Sigmoid colon (tissue), 4 donors: ENCODE data around the gene JAKMIP1.

Experiments
- POLR2A ChIP-seq, 2 donors: fragments of 450-650 bp; IDR thresholded peaks; one replicate each; pipeline ENCODE4 v1.6.1; 2016; ENCODE audit warnings: antibody characterized with exemption in 2 of 2, mild to moderate bottlenecking in 2 of 2, moderate library complexity in 2 of 2
- POLR2AphosphoS5 ChIP-seq, 4 donors: sonication (generic); formaldehyde crosslinking; IDR thresholded peaks; one replicate each; pipeline ENCODE4 v1.6.1; 2017; ENCODE audit warnings: antibody characterized with exemption in 4 of 4
- TF ChIP-seq, protein P1 (sequence below), 4 experiments: fragments of 450-650 bp in 3 of 4; fragments of 200-600 bp in 1 of 4; IDR thresholded peaks; one replicate each; pipeline ENCODE4 v1.5.1; 2016 to 2019; ENCODE audit warnings: antibody characterized with exemption in 4 of 4, mild to moderate bottlenecking in 3 of 4, moderate library complexity in 2 of 4

DNA sequence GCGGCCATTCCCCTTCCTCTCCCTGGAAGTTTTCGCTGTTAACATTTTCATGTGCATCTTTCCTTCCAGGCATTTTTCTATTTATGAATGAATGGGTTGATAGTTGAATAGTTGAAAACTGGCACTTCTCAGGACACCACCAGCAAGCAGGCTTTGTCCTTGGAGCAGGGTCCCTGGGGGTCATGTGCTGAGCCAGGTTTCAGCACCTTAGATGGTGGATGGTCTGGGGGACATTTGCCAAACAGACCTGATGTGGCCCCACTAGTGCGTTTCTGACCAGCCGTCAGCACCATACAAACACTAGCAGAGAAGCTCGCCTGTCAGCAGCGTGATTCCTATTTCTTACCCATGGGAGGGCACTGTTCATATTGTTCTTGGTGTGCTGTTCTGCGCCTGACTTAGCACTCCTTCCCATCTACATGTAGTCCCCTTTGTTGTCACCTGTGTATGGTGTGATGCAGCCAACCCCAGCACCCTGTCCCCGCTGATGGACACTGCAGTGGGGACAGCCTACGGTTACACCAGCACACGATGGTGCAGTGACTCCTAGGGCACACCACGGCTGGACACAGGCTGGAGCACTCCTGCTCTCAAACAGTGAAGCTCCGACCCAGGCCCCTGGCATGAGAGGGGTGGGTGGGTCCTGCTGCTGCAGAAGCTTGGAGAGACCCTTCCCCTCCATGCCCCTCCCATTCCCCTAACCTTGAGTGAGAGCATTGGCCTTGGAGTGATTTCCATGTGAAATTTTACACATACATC is 42.1 kb upstream of the JAKMIP1 start:
- TF ChIP-seq, protein P1, sequence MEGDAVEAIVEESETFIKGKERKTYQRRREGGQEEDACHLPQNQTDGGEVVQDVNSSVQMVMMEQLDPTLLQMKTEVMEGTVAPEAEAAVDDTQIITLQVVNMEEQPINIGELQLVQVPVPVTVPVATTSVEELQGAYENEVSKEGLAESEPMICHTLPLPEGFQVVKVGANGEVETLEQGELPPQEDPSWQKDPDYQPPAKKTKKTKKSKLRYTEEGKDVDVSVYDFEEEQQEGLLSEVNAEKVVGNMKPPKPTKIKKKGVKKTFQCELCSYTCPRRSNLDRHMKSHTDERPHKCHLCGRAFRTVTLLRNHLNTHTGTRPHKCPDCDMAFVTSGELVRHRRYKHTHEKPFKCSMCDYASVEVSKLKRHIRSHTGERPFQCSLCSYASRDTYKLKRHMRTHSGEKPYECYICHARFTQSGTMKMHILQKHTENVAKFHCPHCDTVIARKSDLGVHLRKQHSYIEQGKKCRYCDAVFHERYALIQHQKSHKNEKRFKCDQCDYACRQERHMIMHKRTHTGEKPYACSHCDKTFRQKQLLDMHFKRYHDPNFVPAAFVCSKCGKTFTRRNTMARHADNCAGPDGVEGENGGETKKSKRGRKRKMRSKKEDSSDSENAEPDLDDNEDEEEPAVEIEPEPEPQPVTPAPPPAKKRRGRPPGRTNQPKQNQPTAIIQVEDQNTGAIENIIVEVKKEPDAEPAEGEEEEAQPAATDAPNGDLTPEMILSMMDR (IDR thresholded peaks at IDR 0.05): no peak
- no peak for TF ChIP-seq POLR2A (IDR thresholded peaks at IDR 0.05)
- TF ChIP-seq POLR2AphosphoS5 (IDR thresholded peaks at IDR 0.05): no peak
